A549 (cell line): Measurements from ENCODE around the gene RERE. TPM values are rescaled to one million over a fixed set of nuclear protein-coding genes. Genes with fewer than 3 reads are reported as not detected.

Experiments
- ATAC-seq, 2 experiments: fragments of 200-7000 bp in 1 of 2; fragments of >200 bp in 1 of 2; cut with Nextera tagmentation in 1 of 2; cut with Tn5 transposase in 1 of 2; 3 replicates each; pipeline versions ENCODE4 v1.8.0 to v1.9.1; 2018 to 2020; ENCODE audit warnings: mild to moderate bottlenecking in 1 of 2, moderate library complexity in 1 of 2
- CTCF ChIA-PET: fragments of 300-600 bp; sonication (Branson Sonifier 250); formaldehyde crosslinking; extraction: SDS; loops from one replicate; lab custom pipeline; 2021; ENCODE audit warnings: antibody characterized with exemption, inconsistent platforms; lab: Yijun Ruan, JAX
- POLR2A ChIA-PET: fragments of 350-600 bp; formaldehyde crosslinking; extraction: SDS; loops from one replicate; lab custom pipeline; 2021; ENCODE audit warnings: antibody characterized with exemption, inconsistent platforms; lab: Yijun Ruan, JAX
- DNase-seq, 2 experiments: peaks; one replicate each; pipeline versions ENCODE4 v3.0.0 to v3.0.0-alpha.2; 2011 to 2016; ENCODE audit warnings: low read depth in 1 of 2, low spot score in 1 of 2
- FAIRE-seq: peaks from 2 replicates; lab custom pipeline; 2011; peaks lifted over from hg19 to GRCh38; lab: Jason Lieb, UNC
- H3K27ac ChIP-seq, 2 experiments: fragments of >200 bp; sonication (Bioruptor Twin); formaldehyde crosslinking; 3 replicates each; pipeline ENCODE4 v1.5.1; 2016 to 2017
- H3K4me1 ChIP-seq: fragments of >200 bp; sonication (Bioruptor Twin); formaldehyde crosslinking; 3 replicates; pipeline ENCODE4 v1.6.1; 2016
- H3K4me2 ChIP-seq: fragments of >200 bp; sonication (Bioruptor Twin); formaldehyde crosslinking; 3 replicates; pipeline ENCODE4 v1.6.1; 2016
- H3K4me3 ChIP-seq: fragments of >200 bp; sonication (Bioruptor Twin); formaldehyde crosslinking; 3 replicates; pipeline ENCODE4 v1.5.1; 2016
- H3K9me3 ChIP-seq: fragments of >200 bp; sonication (Bioruptor Twin); formaldehyde crosslinking; 3 replicates; pipeline ENCODE4 v1.6.1; 2016
- ATOH8 ChIP-seq: fragments of 250-450 bp; sonication (Bioruptor Pico); IDR thresholded peaks from 2 replicates; pipeline ENCODE4 v1.5.0; 2020; ENCODE audit warnings: low read depth, mild to moderate bottlenecking, moderate library complexity
- CEBPB ChIP-seq, 2 experiments: fragments of >200 bp in 1 of 2; sonication (Bioruptor Twin) in 1 of 2; formaldehyde crosslinking in 1 of 2; IDR thresholded peaks; 2 replicates each; pipeline ENCODE4 v1.6.1; 2012 to 2016
- CHD2 ChIP-seq: fragments of 150-350 bp; IDR thresholded peaks from 2 replicates; pipeline ENCODE4 v1.6.1; 2014; ENCODE audit warnings: low read length; ENCODE audit not compliant: partially characterized antibody
- CHD4 ChIP-seq: fragments of 200-600 bp; sonication (generic); IDR thresholded peaks from 2 replicates; pipeline ENCODE4 v1.6.1; 2016; ENCODE audit warnings: antibody characterized with exemption, mild to moderate bottlenecking, borderline replicate concordance
- CTCF ChIP-seq: fragments of >200 bp; sonication (Bioruptor Twin); formaldehyde crosslinking; IDR thresholded peaks from 3 replicates; pipeline ENCODE4 v1.5.1; 2016
- E2F6 ChIP-seq: IDR thresholded peaks from 2 replicates; pipeline ENCODE4 v1.6.1; 2012; ENCODE audit warnings: low read depth, borderline replicate concordance
- EHF ChIP-seq: fragments of 250-450 bp; sonication (Bioruptor Pico); IDR thresholded peaks from 2 replicates; pipeline ENCODE4 v1.5.0; 2020; ENCODE audit warnings: mild to moderate bottlenecking
- EP300 ChIP-seq, 2 experiments: fragments of >200 bp; sonication (Bioruptor Twin); formaldehyde crosslinking; IDR thresholded peaks; 2 replicates in 1 of 2; 3 replicates in 1 of 2; pipeline ENCODE4 v1.6.1; 2016 to 2017
- GATA3 ChIP-seq: IDR thresholded peaks from 2 replicates; pipeline ENCODE4 v1.6.1; 2012; ENCODE audit warnings: borderline replicate concordance
- HES2 ChIP-seq: fragments of >200 bp; sonication (Bioruptor Twin); formaldehyde crosslinking; IDR thresholded peaks from 2 replicates; pipeline ENCODE4 v1.6.1; 2016
- HEYL ChIP-seq: fragments of 250-450 bp; sonication (Bioruptor Pico); IDR thresholded peaks from 2 replicates; pipeline ENCODE4 v1.8.0; 2021; ENCODE audit warnings: mild to moderate bottlenecking, moderate library complexity
- HOXB13 ChIP-seq: fragments of 250-450 bp; sonication (Bioruptor Pico); IDR thresholded peaks from 2 replicates; pipeline ENCODE4 v1.5.0; 2020; ENCODE audit warnings: low read depth, mild to moderate bottlenecking, moderate library complexity
- HOXB5 ChIP-seq: fragments of 250-450 bp; sonication (Bioruptor Pico); IDR thresholded peaks from 2 replicates; pipeline ENCODE4 v1.5.0; 2020; ENCODE audit warnings: mild to moderate bottlenecking, moderate library complexity
- JUN ChIP-seq, 2 experiments: fragments of >200 bp; sonication (Bioruptor Twin); formaldehyde crosslinking; IDR thresholded peaks; 2 replicates in 1 of 2; 3 replicates in 1 of 2; pipeline ENCODE4 v1.6.1; 2016 to 2017
- MAZ ChIP-seq: fragments of 150-350 bp; IDR thresholded peaks from 2 replicates; pipeline ENCODE4 v1.6.1; 2014; ENCODE audit warnings: antibody characterized with exemption, low read depth, low read length, borderline replicate concordance
- MYC ChIP-seq: IDR thresholded peaks from 2 replicates; pipeline ENCODE4 v1.6.1; 2012; ENCODE audit warnings: mild to moderate bottlenecking, inconsistent platforms, low read length, improper control_type of control experiment, borderline replicate concordance
- NFE2L2 ChIP-seq: fragments of 150-350 bp; conservative IDR thresholded peaks from 2 replicates; pipeline ENCODE4 v1.6.1; 2014; ENCODE audit warnings: low read length
- NPAS2 ChIP-seq: fragments of 250-450 bp; sonication (Bioruptor Pico); IDR thresholded peaks from 2 replicates; pipeline ENCODE4 v1.8.0; 2022; ENCODE audit warnings: mild to moderate bottlenecking, moderate library complexity, borderline replicate concordance
- NR3C1 ChIP-seq: fragments of >200 bp; sonication (Bioruptor Twin); formaldehyde crosslinking; IDR thresholded peaks from 3 replicates; pipeline ENCODE4 v1.6.1; 2017
- PBX3 ChIP-seq: IDR thresholded peaks from 2 replicates; pipeline ENCODE4 v1.6.1; 2012
- PHF8 ChIP-seq: fragments of 200-600 bp; sonication (generic); IDR thresholded peaks from 2 replicates; pipeline ENCODE4 v1.6.1; 2016; ENCODE audit warnings: low read depth, mild to moderate bottlenecking, antibody characterized with exemption, moderate library complexity, borderline replicate concordance
- RAD21 ChIP-seq, 2 experiments: fragments of >200 bp in 1 of 2; sonication (Bioruptor Twin) in 1 of 2; formaldehyde crosslinking in 1 of 2; IDR thresholded peaks in 1 of 2; conservative IDR thresholded peaks in 1 of 2; 2 replicates in 1 of 2; 3 replicates in 1 of 2; pipeline ENCODE4 v1.6.1; 2012 to 2018; ENCODE audit warnings: inconsistent platforms in 1 of 2
- RARB ChIP-seq: fragments of 250-450 bp; sonication (Bioruptor Pico); IDR thresholded peaks from 2 replicates; pipeline ENCODE4 v1.8.0; 2021; ENCODE audit warnings: mild to moderate bottlenecking, moderate library complexity
- RCOR1 ChIP-seq: fragments of 150-350 bp; IDR thresholded peaks from 2 replicates; pipeline ENCODE4 v1.6.1; 2014; ENCODE audit warnings: antibody characterized with exemption, low read length, low read depth
- REST ChIP-seq: fragments of 200-600 bp; sonication (generic); IDR thresholded peaks from 2 replicates; pipeline ENCODE4 v1.6.1; 2016; ENCODE audit warnings: antibody characterized with exemption, mild to moderate bottlenecking, moderate library complexity
- SMC3 ChIP-seq: fragments of >200 bp; sonication (Bioruptor Twin); formaldehyde crosslinking; IDR thresholded peaks from 3 replicates; pipeline ENCODE4 v1.6.1; 2018; ENCODE audit warnings: inconsistent platforms
- USF2 ChIP-seq: fragments of 450-650 bp; IDR thresholded peaks from 2 replicates; pipeline ENCODE4 v1.6.1; 2014; ENCODE audit warnings: antibody characterized with exemption
- ZC3H11A ChIP-seq: fragments of 450-650 bp; IDR thresholded peaks from 2 replicates; pipeline ENCODE4 v1.6.1; 2014; ENCODE audit warnings: antibody characterized with exemption, mild to moderate bottlenecking
- ZNF302 ChIP-seq: fragments of 250-450 bp; sonication (Bioruptor Pico); IDR thresholded peaks from 2 replicates; pipeline ENCODE4 v1.9.0; 2021; ENCODE audit warnings: inconsistent platforms, mild to moderate bottlenecking, moderate library complexity
- whole genome bisulfite sequencing: methylation state at CpG from one replicate; pipeline ENCODE4 v1.1.6; 2017; ENCODE audit errors: missing lambda C conversion rate; 5-methylcytosine and 5-hydroxymethylcytosine counted together
- polyA plus RNA-seq, 4 experiments: library from polyadenylated mRNA; depleted of rRNA in 3 of 4; stranded (reverse); fragments of >200 nt; fragmentation: RNase III in 1 of 4; extraction: RNeasy Plus Mini Kit Qiagen cat#74134 plus additional on column Dnase treatment in 1 of 4; gene quantifications; 2 replicates in 3 of 4; 3 replicates in 1 of 4; pipeline ENCODE4 v1.2.3, GENCODE V29; 2011 to 2017

Gene RERE
- polyA plus RNA-seq, 2 of the 4 experiments (the other 2 are of a cell fraction), result 12.6 to 28.6 TPM

- TF ChIP-seq JUN (IDR thresholded peaks at IDR 0.05) (peak; percentile 61 to 72; a peak in 4 of 5 replicates), CHD4 (no peak), CHD2 (no peak), RARB (CRISPR knock-in tag) (no peak), HOXB5 (no peak), ATOH8 (CRISPR knock-in tag) (no peak), REST (no peak), HOXB13 (CRISPR knock-in tag) (peak; percentile 45; the same call in 1 of the 2 replicates), MYC (no peak), EP300 (IDR thresholded peaks at IDR 0.05) (peak; percentile 57 to 71; a peak in 3 of 5 replicates), EHF (CRISPR knock-in tag) (no peak), SMC3 (peak; percentile 23; the same call in 1 of the 3 replicates), HES2 (no peak), RCOR1 (no peak), RAD21 (conservative IDR thresholded peaks at IDR 0.05 in 1 of 2, IDR thresholded peaks at IDR 0.05 in 1 of 2) (peak; percentile 4 to 37; a peak in 3 of 5 replicates), GATA3 (peak; percentile 86), ZC3H11A (no peak), NFE2L2 (no peak), CTCF (no peak)
These were observed 473.9 kb downstream of the RERE start (continued) for GRCh38 chr1:8343464-8344001.

- TF ChIP-seq MAZ, result no peak
- TF ChIP-seq PHF8, result no peak
- peak; percentile 65 for TF ChIP-seq E2F6
- peak; percentile 78; the same call in 1 of the 2 replicates for TF ChIP-seq HOXB13 (CRISPR knock-in tag)
- no peak for TF ChIP-seq NPAS2
- TF ChIP-seq ZNF302, result peak; percentile 38; the same call in 1 of the 2 replicates
- no peak for TF ChIP-seq NR3C1
- TF ChIP-seq HEYL (CRISPR knock-in tag), result no peak
- peak; percentile 83 for TF ChIP-seq ATOH8 (CRISPR knock-in tag)
- no peak for TF ChIP-seq PBX3
- no peak for TF ChIP-seq CEBPB (IDR thresholded peaks at IDR 0.05)
- TF ChIP-seq USF2, result no peak
- no peak for TF ChIP-seq CHD4
These were observed 474.4 kb downstream of the RERE start for GRCh38 chr1:8343044-8343443.

More at GRCh38 chr1:8343044-8343443, 474.4 kb downstream of the RERE start:
- Histone ChIP-seq H3K4me2 (peak overlapping the region; percentile 68), H3K4me3 (no peak overlapping the region), H3K27ac (peak overlapping the region; percentile 94 to 95), H3K9me3 (no peaks in the 10 kb centered on the region), H3K4me1 (peaks cover 23% of the 10 kb centered on the region)
- CTCF ChIA-PET, result interaction anchor here (0.6 to 2.9 kb wide), 8 partner anchors 8 to 368 kb away, joined by 3 to 12 read pairs (median 4); no protein-coding TSS in a partner anchor
- 40% methylated on average over 8 of the region's 11 CpGs for WGBS
- ATAC-seq (peak; percentile 51 to 61; a peak in 5 of 6 replicates), DNase-seq (no peak), FAIRE-seq (no peak)
- POLR2A ChIA-PET, result no interaction called here
